Activated CD4-positive, alpha-beta T cell treated with anti-CD3 and anti-CD28 coated beads for 36 hours (primary cell): ENCODE data around the gene NACA. TPM values are rescaled to one million over a fixed set of nuclear protein-coding genes. Genes with fewer than 3 reads are reported as not detected.

Experiments used
- ATAC-seq: fragments of 200-7000 bp; cut with Tn5 transposase; one replicate; pipeline ENCODE4 v1.10.0; 2021; ENCODE audit warnings: mild to moderate bottlenecking, moderate library complexity
- CTCF ChIA-PET: fragments of 350-600 bp; sonication (Branson Sonifier 250); formaldehyde crosslinking; loops from one replicate; lab custom pipeline; 2021; ENCODE audit warnings: antibody characterized with exemption; lab: Charles Lee
- POLR2A ChIA-PET: fragments of 350-600 bp; sonication (Branson Sonifier 250); formaldehyde crosslinking; loops from one replicate; lab custom pipeline; 2021; ENCODE audit warnings: antibody characterized with exemption, inconsistent platforms; lab: Charles Lee
- DNase-seq: peaks from one replicate; pipeline ENCODE4 v3.0.0-alpha.2; 2020
- H3K27ac Mint-ChIP-seq: one replicate; pipeline ENCODE4 v1.8.0; 2021; ENCODE audit warnings: mixed read lengths
- H3K27me3 Mint-ChIP-seq: one replicate; pipeline ENCODE4 v1.8.0; 2021; ENCODE audit warnings: mixed read lengths
- H3K36me3 Mint-ChIP-seq: one replicate; pipeline ENCODE4 v1.8.0; 2021; ENCODE audit warnings: low read depth, mixed read lengths
- H3K4me1 Mint-ChIP-seq: one replicate; pipeline ENCODE4 v1.8.0; 2021; ENCODE audit warnings: mixed read lengths
- H3K4me3 Mint-ChIP-seq: one replicate; pipeline ENCODE4 v1.8.0; 2021; ENCODE audit warnings: mild to moderate bottlenecking, moderate library complexity, mixed read lengths
- H3K9me3 Mint-ChIP-seq: one replicate; pipeline ENCODE4 v1.8.0; 2021; ENCODE audit warnings: low read depth, mixed read lengths
- intact Hi-C, 2 experiments: fragments of 100-400 bp; cut with DNase I in 1 of 2; cut with micrococcal nuclease in 1 of 2; formaldehyde crosslinking; loops; one replicate each; pipeline versions ENCODE4 v1.14.2 to v1.15.1; 2022 to 2024; cut with DNase I, micrococcal nuclease
- total RNA-seq, 2 experiments: library from RNA; stranded (reverse); gene quantifications; one replicate each; pipeline ENCODE4 v1.2.3, GENCODE V29; 2021

The NACA gene
- total RNA-seq, 2 experiments from 2014 or later: 1,215 to 1,231 TPM

DNA sequence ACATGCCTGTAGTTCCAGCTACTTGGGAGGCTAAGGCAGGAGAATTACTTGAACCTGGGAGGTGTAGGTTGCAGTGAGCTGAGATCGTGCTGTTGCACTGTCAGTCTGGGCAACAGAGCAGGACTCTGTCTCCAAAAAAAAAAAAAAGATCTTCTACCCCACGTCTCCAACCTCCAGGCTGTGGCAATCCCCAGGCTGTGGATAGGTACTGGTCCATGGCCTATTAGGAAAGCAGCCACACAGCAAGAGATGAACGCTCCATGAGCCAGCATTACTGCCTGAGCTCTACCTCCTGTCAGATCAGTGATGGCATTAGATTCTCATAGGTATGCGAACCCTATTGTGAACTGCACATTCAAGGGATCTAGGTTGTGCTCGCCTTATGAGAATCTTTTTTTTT is 30.9 kb downstream of the NACA start:
- CTCF ChIA-PET: interaction anchor here (0.6 to 0.8 kb wide), 2 partner anchors 28 to 230 kb away, joined by 3 read pairs; no protein-coding TSS in a partner anchor
- POLR2A ChIA-PET: interaction anchor here (0.8 kb wide), 1 partner anchor 31 kb away, joined by 9 read pairs; no protein-coding TSS in a partner anchor
- H3K4me3 Mint-ChIP-seq: no peak overlapping the region

DNA sequence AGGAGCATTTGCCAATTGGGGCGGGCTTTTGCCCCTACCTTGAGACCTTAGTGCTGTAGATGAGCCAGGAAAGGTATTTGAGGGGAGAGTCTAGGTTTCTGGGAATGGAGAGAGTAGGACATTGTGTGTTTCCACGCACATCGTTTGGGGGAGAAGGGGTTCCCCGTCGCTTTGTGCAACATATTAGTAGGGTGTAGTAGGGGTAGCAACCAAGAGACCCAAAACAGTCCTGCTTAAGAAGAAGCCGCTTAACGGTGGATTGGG is 36.3 kb downstream of the NACA start:
- Mint-ChIP-seq H3K27me3 (no peaks in the 10 kb centered on the region), H3K4me3 (peak overlapping the region; percentile 99), H3K9me3 (no peaks in the 10 kb centered on the region), H3K36me3 (peaks cover 39% of the 10 kb centered on the region), H3K4me1 (peaks cover 11% of the 10 kb centered on the region), H3K27ac (peak overlapping the region; percentile 100)
- ATAC-seq (no peak), DNase-seq (no peak)
- ChIA-PET POLR2A (interaction anchor here (1.0 to 3.0 kb wide), 9 partner anchors 9 to 422 kb away, joined by 3 to 37 read pairs (median 6); partner anchors contain the start of genes NAB2, NACA and STAT6), CTCF (interaction anchor here (0.5 to 1.8 kb wide), 9 partner anchors 24 to 405 kb away, joined by 3 to 8 read pairs (median 3); partner anchors contain the start of gene PAN2)
- intact Hi-C loops: loop anchor here (1.0 to 5.0 kb wide), 18 partner anchors 37 to 871 kb away; partner anchors contain the start of genes NACA (in 2 of the 2), CNPY2 (in 1 of the 2), MYL6B (in 1 of the 2) and NEMP1 (in 1 of the 2)

More for the DNA sequence above, 30.9 kb downstream of the NACA start:
- intact Hi-C loops: no loop called here
- Mint-ChIP-seq H3K36me3 (no peaks in the 10 kb centered on the region), H3K27me3 (no peaks in the 10 kb centered on the region), H3K4me1 (no peaks in the 10 kb centered on the region), H3K9me3 (no peaks in the 10 kb centered on the region), H3K27ac (no peak overlapping the region)
- no peak for ATAC-seq
- DNase-seq: no peak

DNA sequence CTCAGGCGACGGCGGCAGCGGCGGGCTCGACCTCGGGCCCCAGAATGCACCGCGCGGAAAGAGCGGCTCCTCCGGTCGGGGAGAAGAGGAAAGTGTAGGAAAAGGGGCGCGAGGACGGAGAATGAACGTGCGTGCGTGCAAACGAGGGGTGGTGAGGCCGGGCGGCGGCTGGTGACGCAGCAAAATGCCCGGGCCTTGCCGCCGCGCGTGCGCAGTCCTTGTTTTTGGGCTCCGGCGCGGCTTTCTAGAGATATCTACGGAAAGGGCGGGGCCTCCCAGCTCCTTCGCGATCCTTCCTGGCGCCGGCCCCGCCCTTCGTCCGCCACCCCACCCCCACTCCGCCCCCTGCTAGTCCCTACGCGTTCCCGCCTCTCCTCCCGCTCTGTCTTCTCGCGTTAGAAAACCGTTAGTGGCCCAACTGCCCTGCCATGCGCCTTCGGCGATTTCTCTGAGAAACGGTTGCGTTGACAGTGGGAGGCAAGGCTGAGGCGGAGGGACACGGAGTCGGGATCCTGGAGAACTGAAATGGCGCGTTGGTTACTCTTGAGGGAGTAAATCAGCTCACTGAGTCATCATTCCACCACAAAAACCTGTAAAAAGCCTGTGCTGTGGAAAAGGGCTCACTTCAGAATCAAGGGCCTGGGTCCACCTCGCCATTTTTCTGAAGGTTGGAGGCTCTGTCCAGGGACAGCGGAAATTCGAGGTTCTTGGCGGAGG is 36.8 kb downstream of the NACA start, which contains the start of gene PTGES3:
TSS of gene PTGES3 (minus strand) at position 156 of the 717 bp plus-strand sequence. CDS start 285 bp downstream, outside the sequence.
- Mint-ChIP-seq H3K27me3 (no peaks in the 10 kb centered on the region), H3K27ac (peak within 1 kb of the TSS; percentile 100), H3K36me3 (peaks cover 40% of the 10 kb centered on the region), H3K9me3 (no peaks in the 10 kb centered on the region), H3K4me3 (peak within 1 kb of the TSS; percentile 99), H3K4me1 (peaks cover 11% of the 10 kb centered on the region)
- ChIA-PET CTCF (interaction anchor here (0.5 to 1.8 kb wide), 11 partner anchors 20 to 742 kb away, joined by 3 to 8 read pairs (median 3); partner anchors contain the start of gene PAN2), POLR2A (interaction anchor here (0.5 to 3.0 kb wide), 15 partner anchors 8 to 742 kb away, joined by 3 to 37 read pairs (median 4); partner anchors contain the start of genes NAB2, NACA, NEMP1 and STAT6)
- DNase-seq: peak; percentile 99
- ATAC-seq: peak; percentile 85
- intact Hi-C loops: loop anchor here (1.0 to 5.0 kb wide), 18 partner anchors 37 to 871 kb away; partner anchors contain the start of genes NACA (in 2 of the 2), CNPY2 (in 1 of the 2), MYL6B (in 1 of the 2) and NEMP1 (in 1 of the 2)

DNA sequence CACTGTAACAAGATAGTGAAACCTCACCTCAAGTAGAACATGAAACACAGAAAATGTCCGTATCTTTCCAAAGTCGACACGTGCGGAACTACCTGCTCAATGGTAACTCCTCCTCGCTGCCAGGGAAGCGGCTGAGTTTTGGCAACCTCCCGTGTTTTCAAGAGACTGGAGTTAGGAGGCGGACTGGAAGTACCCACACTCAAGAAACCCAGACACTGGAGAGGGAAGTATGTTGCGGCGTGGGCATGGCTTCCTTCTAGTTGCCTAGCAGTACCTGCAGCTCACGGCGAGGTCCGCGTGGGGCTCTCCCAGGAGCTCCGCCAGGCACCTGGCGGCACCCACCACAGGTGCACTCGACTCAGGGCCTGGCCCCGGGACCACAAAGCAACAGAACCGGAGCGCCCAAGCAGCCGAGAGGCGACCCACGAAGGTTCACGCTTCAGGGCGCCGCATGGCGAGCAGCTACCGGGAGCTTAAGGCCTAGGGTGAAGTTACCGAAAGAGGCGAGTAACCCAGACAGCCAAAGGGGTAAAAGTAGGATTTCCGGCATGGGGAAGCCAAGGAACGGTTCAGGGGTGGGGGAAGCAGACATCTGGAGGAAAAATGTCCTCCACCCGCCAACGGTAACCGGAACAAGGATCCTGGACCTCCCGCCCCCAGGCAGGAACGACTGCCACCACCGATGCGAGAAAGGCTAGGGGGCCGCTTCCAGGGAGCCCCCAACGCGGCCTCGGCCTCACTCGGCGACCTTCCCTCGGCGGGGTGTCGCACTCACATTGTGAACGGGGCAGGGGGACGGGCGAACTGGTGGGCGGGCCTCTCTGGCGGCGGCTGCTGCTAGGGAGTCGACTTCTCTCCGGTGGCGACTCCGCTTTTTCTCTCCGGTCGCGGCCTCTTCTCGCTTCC is 37.6 kb downstream of the NACA start:
- Mint-ChIP-seq H3K27ac (peak overlapping the region; percentile 100), H3K36me3 (peaks cover 44% of the 10 kb centered on the region), H3K9me3 (no peaks in the 10 kb centered on the region), H3K27me3 (no peaks in the 10 kb centered on the region), H3K4me3 (peak overlapping the region; percentile 99), H3K4me1 (peaks cover 18% of the 10 kb centered on the region)
- ATAC-seq (no peak), DNase-seq (peak; percentile 69)
- POLR2A ChIA-PET: interaction anchor here (0.5 to 3.0 kb wide), 16 partner anchors 7 to 743 kb away, joined by 3 to 37 read pairs (median 4); partner anchors contain the start of genes NAB2, NACA, NEMP1 and STAT6
- intact Hi-C loops: loop anchor here (1.0 to 5.0 kb wide), 18 partner anchors 38 to 870 kb away; partner anchors contain the start of genes NACA (in 2 of the 2), CNPY2 (in 1 of the 2), MYL6B (in 1 of the 2) and NEMP1 (in 1 of the 2)
- CTCF ChIA-PET: interaction anchor here (0.7 to 1.8 kb wide), 5 partner anchors 16 to 184 kb away, joined by 3 to 8 read pairs (median 3); partner anchors contain the start of gene NACA

DNA sequence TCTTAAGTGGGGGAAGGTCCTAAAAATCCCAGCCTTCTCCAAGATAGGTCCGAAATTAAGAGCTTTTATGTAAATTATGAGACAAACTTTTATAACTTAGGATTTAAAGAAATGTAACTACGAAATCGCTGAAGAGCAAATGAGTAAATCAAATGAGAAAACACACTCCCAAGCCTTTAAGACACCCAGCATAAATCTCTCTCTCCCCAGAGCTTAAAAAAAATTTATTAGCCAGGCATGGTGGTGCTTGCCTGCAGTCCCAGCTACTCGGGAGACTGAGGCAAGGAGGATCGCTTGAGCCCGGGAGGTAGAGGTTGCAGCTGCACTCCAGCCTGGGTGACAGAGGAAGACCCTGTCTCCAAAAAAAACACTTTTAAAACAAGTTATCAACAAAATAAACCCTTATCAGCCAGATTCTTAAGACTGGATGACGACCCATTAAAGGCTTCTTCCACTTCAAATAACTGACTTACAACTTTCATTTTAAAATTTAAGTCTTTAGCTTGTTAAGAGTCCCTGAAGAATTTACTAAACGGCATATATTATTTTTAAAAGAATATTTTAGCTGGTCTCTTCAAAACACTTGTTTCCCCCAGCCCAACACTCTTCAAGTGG is 40.2 kb downstream of the NACA start:
- ATAC-seq: no peak
- H3K27me3 Mint-ChIP-seq: no peaks in the 10 kb centered on the region
- H3K4me3 Mint-ChIP-seq: peak overlapping the region; percentile 99
- peaks cover 62% of the 10 kb centered on the region for H3K36me3 Mint-ChIP-seq
- intact Hi-C loops: loop anchor here (1.0 to 5.0 kb wide), 11 partner anchors 8 to 868 kb away; partner anchors contain the start of genes CNPY2 (in 1 of the 2), IL23A (in 1 of the 2), NABP2 (in 1 of the 2) and NACA (in 1 of the 2)
- CTCF ChIA-PET: interaction anchor here (0.6 to 3.0 kb wide), 7 partner anchors 24 to 774 kb away, joined by 3 to 15 read pairs (median 3); no protein-coding TSS in a partner anchor
- DNase-seq: no peak
- H3K4me1 Mint-ChIP-seq: peaks cover 37% of the 10 kb centered on the region
- no peaks in the 10 kb centered on the region for H3K9me3 Mint-ChIP-seq
- POLR2A ChIA-PET: interaction anchor here (1.3 to 2.7 kb wide), 7 partner anchors 34 to 427 kb away, joined by 3 to 14 read pairs (median 4); partner anchors contain the start of genes NACA and STAT6
- H3K27ac Mint-ChIP-seq: peak overlapping the region; percentile 100

DNA sequence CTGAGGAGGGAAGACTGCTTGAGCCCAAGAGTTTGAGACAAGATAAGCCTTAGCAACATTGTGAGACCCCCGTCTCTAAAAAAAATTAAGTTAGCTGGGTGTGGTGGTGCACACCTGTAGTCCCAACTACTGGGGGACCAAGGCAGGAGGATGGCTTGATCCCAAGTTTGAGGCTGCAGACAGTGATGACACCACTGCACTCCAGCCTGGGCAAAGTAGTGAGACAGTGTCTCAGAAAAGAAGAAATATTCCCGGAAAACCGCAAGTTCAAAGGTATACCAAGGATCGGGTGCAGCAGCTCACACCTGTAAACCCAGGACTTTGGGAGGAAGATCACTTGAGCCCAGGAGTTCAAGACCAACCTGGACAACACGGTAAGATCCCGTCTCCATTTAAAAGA is 42.8 kb downstream of the NACA start:
- Mint-ChIP-seq H3K27ac (peak overlapping the region; percentile 86), H3K9me3 (no peaks in the 10 kb centered on the region), H3K27me3 (no peaks in the 10 kb centered on the region), H3K36me3 (peaks cover 73% of the 10 kb centered on the region), H3K4me3 (peak overlapping the region; percentile 99), H3K4me1 (peaks cover 61% of the 10 kb centered on the region)
- ATAC-seq (no peak), DNase-seq (no peak)
- CTCF ChIA-PET: interaction anchor here (1.8 kb wide), 1 partner anchor 46 kb away, joined by 6 read pairs; no protein-coding TSS in a partner anchor
- intact Hi-C loops: no loop called here
- POLR2A ChIA-PET: no interaction called here

DNA sequence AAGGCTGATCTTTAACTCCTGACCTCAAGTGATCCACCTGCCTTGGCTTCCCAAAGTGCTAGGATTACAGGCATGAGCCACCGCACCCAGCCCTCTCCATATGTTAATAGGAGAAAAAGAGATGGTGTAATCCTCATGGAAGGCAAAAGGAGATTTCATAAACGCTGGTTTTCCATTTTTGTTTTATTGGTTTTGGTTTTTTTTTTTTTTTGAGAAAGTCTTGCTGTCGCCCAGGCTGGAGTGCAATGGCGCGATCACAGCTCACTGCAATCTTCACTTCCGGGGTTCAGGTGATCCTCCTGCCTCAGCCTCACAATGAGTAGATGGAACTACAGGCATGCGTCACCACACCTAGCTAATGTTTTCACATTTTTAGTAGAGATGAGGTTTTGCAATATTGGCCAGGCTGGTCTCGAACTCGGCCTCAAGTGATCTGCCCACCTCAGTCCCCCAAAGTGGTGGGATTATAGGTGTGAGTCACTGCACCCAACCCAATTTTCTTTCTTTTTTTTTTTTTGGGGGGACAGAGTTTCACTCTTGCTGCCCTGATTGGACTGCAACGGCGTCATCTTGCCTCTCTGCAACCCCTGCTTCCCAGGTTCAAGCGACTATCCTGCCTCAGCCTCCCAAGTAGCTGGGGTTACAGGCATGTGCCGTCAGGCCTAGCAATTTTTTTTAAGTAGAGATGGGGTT is 45.1 kb downstream of the NACA start:
- intact Hi-C loops: no loop called here
- no peak for ATAC-seq
- no peak for DNase-seq
- peaks cover 80% of the 10 kb centered on the region for H3K4me1 Mint-ChIP-seq
- H3K9me3 Mint-ChIP-seq: no peaks in the 10 kb centered on the region
- POLR2A ChIA-PET: interaction anchor here (0.7 to 1.2 kb wide), 2 partner anchors 8 to 30 kb away, joined by 3 to 4 read pairs; partner anchors contain the start of gene PTGES3
- H3K36me3 Mint-ChIP-seq: peaks cover 66% of the 10 kb centered on the region
- peak overlapping the region; percentile 33 for H3K4me3 Mint-ChIP-seq
- CTCF ChIA-PET: interaction anchor here (0.5 to 1.8 kb wide), 5 partner anchors 22 to 444 kb away, joined by 3 to 8 read pairs (median 4); no protein-coding TSS in a partner anchor
- H3K27me3 Mint-ChIP-seq: no peaks in the 10 kb centered on the region
- peak overlapping the region; percentile 69 for H3K27ac Mint-ChIP-seq

DNA sequence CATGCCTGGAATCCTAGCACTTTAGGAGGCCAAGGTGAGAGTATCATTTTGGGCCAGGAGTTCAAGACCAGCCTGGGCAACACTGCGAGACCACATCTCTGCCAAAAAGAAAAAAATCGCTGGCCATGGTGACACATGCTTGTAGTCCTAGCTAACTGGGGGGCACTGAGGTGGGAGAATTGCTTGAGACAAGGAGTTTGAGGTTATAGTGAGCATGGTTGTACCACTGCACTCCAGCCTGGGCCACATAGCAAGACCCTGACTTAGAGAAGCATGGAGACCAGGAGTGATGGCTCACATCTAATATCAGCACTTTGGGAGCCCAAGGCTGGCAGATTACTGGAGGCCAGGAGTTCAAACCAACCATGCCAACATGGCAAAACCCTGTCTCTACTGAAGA is 46.2 kb downstream of the NACA start:
- peaks cover 58% of the 10 kb centered on the region for H3K36me3 Mint-ChIP-seq
- ChIA-PET CTCF (interaction anchor here (0.6 to 1.8 kb wide), 2 partner anchors 42 to 47 kb away, joined by 3 to 8 read pairs; no protein-coding TSS in a partner anchor), POLR2A (no interaction called here)
- DNase-seq (no peak), ATAC-seq (no peak)
- H3K4me3 Mint-ChIP-seq: no peak overlapping the region
- H3K9me3 Mint-ChIP-seq: no peaks in the 10 kb centered on the region
- peak overlapping the region; percentile 51 for H3K27ac Mint-ChIP-seq
- peaks cover 76% of the 10 kb centered on the region for H3K4me1 Mint-ChIP-seq
- intact Hi-C loops: no loop called here
- no peaks in the 10 kb centered on the region for H3K27me3 Mint-ChIP-seq

DNA sequence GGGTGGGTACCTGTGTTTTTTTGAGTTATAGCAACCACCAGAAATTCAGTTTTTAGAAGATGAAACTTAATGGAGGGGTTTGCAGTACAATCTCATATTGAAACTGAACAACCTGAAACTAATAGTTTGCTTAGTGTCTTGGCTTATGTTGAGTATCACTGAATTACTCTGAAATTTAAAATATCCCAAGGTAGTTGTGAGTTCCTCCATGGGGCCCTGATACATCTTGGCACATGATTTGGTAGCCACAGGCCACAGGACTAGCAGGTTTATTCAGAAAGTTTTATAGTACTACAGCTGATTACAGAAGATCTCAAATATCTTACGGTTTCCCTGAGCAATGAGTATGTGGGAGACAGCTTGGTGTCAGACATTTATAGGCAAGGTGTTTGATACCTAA is 47.4 kb downstream of the NACA start:
- H3K4me3 Mint-ChIP-seq: no peak overlapping the region
- ATAC-seq (peak; percentile 90), DNase-seq (peak; percentile 52)
- H3K4me1 Mint-ChIP-seq: peaks cover 75% of the 10 kb centered on the region
- intact Hi-C loops: loop anchor here in 1 of 2 experiments (1.0 kb wide), 1 partner anchor 8 kb away; no protein-coding TSS in a partner anchor
- ChIA-PET CTCF (interaction anchor here (1.1 to 1.7 kb wide), 4 partner anchors 14 to 84 kb away, joined by 3 read pairs; no protein-coding TSS in a partner anchor), POLR2A (interaction anchor here (0.7 to 1.1 kb wide), 2 partner anchors 48 to 401 kb away, joined by 3 read pairs; partner anchors contain the start of genes NACA and NEMP1)
- peaks cover 57% of the 10 kb centered on the region for H3K36me3 Mint-ChIP-seq
- no peaks in the 10 kb centered on the region for H3K9me3 Mint-ChIP-seq
- H3K27me3 Mint-ChIP-seq: no peaks in the 10 kb centered on the region
- H3K27ac Mint-ChIP-seq: peak overlapping the region; percentile 20
